HepG2 (cell line): ENCODE data around the gene ZC3H18. TPM values are rescaled to one million over a fixed set of nuclear protein-coding genes. Genes with fewer than 3 reads are reported as not detected.

ENCODE experiments used
- CHD2 ChIP-seq: IDR thresholded peaks from 2 replicates; pipeline ENCODE4 v1.6.1; 2011; ENCODE audit warnings: low read depth, low read length, improper control_type of control experiment
- FOXA3 ChIP-seq: IDR thresholded peaks from 2 replicates; pipeline ENCODE4 v1.6.1; 2016; ENCODE audit warnings: missing genetic modification reagents, missing compliant biosample characterization
- HOXA3 ChIP-seq: sonication (generic); formaldehyde crosslinking; IDR thresholded peaks from 2 replicates; pipeline ENCODE4 v1.5.0; 2020; ENCODE audit warnings: missing genetic modification reagents
- MEF2D ChIP-seq: sonication (generic); formaldehyde crosslinking; IDR thresholded peaks from 2 replicates; pipeline ENCODE4 v1.5.1; 2020; ENCODE audit warnings: mild to moderate bottlenecking, missing genetic modification reagents
- NCOA1 ChIP-seq: sonication (generic); formaldehyde crosslinking; IDR thresholded peaks from 2 replicates; pipeline ENCODE4 v1.9.0; 2021; ENCODE audit warnings: missing genetic modification reagents
- NR2C2 ChIP-seq: sonication (generic); formaldehyde crosslinking; IDR thresholded peaks from 2 replicates; pipeline ENCODE4 v1.4.0; 2020; ENCODE audit warnings: missing genetic modification reagents, mild to moderate bottlenecking, moderate library complexity, borderline replicate concordance
- SALL2 ChIP-seq: sonication (generic); formaldehyde crosslinking; IDR thresholded peaks from 2 replicates; pipeline ENCODE4 v1.8.1; 2023; ENCODE audit warnings: mild to moderate bottlenecking, missing genetic modification reagents, inconsistent platforms
- SAP130 ChIP-seq: IDR thresholded peaks from 2 replicates; pipeline ENCODE4 v1.6.1; 2016; ENCODE audit warnings: low read depth
- ZNF17 ChIP-seq: sonication (generic); formaldehyde crosslinking; IDR thresholded peaks from 2 replicates; pipeline ENCODE4 v1.5.0; 2020; ENCODE audit warnings: mild to moderate bottlenecking, missing genetic modification reagents
- ZNF20 ChIP-seq: sonication (generic); formaldehyde crosslinking; IDR thresholded peaks from 2 replicates; pipeline ENCODE4 v1.4.0; 2020; ENCODE audit warnings: mild to moderate bottlenecking, moderate library complexity, missing genetic modification reagents
- ZNF432 ChIP-seq: sonication (generic); formaldehyde crosslinking; IDR thresholded peaks from 2 replicates; pipeline ENCODE4 v1.5.0; 2020; ENCODE audit warnings: missing genetic modification reagents, mild to moderate bottlenecking, borderline replicate concordance
- ZNF562 ChIP-seq: sonication (generic); formaldehyde crosslinking; IDR thresholded peaks from 2 replicates; pipeline ENCODE4 v1.8.0; 2022; ENCODE audit warnings: missing genetic modification reagents, borderline replicate concordance
- polyA plus RNA-seq, 8 experiments: library from polyadenylated mRNA; depleted of rRNA in 3 of 8; stranded (reverse) in 7 of 8; unstranded in 1 of 8; fragments of >200 nt; fragmentation: Illumina TruSeq in 4 of 8; extraction: Trizol in 4 of 8; gene quantifications; 2 replicates each; pipeline versions ENCODE4 v1.2.1 to v1.2.3, GENCODE V29; 2011 to 2016; ENCODE audit warnings: low read depth in 4 of 8, missing spikeins in 1 of 8, mixed read lengths in 1 of 8; ENCODE audit not compliant: insufficient read depth in 1 of 8
- total RNA-seq, 5 experiments: library from RNA; depleted of rRNA; stranded (reverse); fragments of >200 nt; fragmentation: Illumina TruSeq; extraction: Trizol; gene quantifications; 2 replicates each; pipeline ENCODE4 v1.2.3, GENCODE V29; 2016; ENCODE audit warnings: low read depth in 1 of 5
- TF ChIP-seq, protein P1 (sequence below), 2 experiments: sonication (generic) in 1 of 2; formaldehyde crosslinking in 1 of 2; IDR thresholded peaks; 2 replicates each; pipeline versions ENCODE4 v1.6.1 to v1.9.0; 2014 to 2022; ENCODE audit warnings: antibody characterized with exemption in 1 of 2, borderline replicate concordance in 1 of 2, inconsistent platforms in 1 of 2, low read depth in 1 of 2, missing genetic modification reagents in 1 of 2
- TF ChIP-seq, protein P2 (sequence below): sonication (generic); formaldehyde crosslinking; IDR thresholded peaks from 2 replicates; pipeline ENCODE4 v1.4.0; 2020; ENCODE audit warnings: mild to moderate bottlenecking, missing genetic modification reagents
- TF ChIP-seq, protein P3 (sequence below): sonication (generic); formaldehyde crosslinking; IDR thresholded peaks from 2 replicates; pipeline ENCODE4 v1.4.0; 2020; ENCODE audit warnings: missing genetic modification reagents

ZC3H18 gene
- total and polyA plus RNA-seq, 2 of the 13 experiments (the other 11 are each of a cell fraction or from before 2014, with no cell fraction given): 11.2 to 27.4 TPM

DNA sequence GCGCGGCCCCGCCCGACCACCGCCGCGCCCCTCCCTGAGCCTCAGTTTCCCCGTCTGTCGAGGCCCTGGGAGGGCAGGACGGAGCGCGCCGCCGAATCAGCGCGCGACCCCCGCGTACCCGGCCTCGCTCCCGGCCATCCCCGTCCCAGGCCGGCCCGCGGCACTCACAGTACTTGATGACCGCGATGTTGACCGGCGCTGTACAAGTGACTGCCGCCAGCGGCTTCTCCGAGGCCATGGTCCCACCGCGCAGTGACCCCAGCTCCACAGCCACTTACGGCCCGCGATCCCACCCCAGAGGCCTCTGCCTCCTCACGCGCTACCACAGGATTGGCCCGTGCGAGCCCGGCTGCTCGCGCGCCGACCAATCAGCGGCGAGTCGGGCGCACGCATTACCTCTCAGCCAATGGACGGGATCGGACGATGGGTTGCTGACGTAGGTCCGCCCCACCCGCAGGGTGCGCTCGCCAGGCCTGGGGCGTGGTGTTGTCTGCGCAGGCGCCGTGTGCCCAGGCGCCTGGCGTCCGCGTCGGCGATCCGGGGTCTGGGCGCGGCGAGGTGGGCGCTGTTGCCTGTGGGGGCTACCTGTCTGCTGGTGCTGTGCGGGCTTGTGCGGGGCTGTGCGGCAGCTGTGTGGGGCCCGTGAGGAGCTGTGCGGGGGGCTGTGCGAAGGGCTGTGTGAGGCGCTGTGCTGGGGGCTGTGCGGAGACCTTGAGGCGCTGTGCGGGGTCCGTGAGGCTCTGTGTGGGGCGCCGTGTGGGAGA lies 92.8 kb downstream of the ZC3H18 start, which contains the start of gene MVD (continued):
- TF ChIP-seq, protein P1, sequence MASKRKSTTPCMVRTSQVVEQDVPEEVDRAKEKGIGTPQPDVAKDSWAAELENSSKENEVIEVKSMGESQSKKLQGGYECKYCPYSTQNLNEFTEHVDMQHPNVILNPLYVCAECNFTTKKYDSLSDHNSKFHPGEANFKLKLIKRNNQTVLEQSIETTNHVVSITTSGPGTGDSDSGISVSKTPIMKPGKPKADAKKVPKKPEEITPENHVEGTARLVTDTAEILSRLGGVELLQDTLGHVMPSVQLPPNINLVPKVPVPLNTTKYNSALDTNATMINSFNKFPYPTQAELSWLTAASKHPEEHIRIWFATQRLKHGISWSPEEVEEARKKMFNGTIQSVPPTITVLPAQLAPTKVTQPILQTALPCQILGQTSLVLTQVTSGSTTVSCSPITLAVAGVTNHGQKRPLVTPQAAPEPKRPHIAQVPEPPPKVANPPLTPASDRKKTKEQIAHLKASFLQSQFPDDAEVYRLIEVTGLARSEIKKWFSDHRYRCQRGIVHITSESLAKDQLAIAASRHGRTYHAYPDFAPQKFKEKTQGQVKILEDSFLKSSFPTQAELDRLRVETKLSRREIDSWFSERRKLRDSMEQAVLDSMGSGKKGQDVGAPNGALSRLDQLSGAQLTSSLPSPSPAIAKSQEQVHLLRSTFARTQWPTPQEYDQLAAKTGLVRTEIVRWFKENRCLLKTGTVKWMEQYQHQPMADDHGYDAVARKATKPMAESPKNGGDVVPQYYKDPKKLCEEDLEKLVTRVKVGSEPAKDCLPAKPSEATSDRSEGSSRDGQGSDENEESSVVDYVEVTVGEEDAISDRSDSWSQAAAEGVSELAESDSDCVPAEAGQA (IDR thresholded peaks at IDR 0.05; ENCODE audit: low read depth): peak; percentile 61; the same call in 1 of the 2 replicates
- TF ChIP-seq, protein P1 (CRISPR knock-in tag; IDR thresholded peaks at IDR 0.05; ENCODE audit: borderline replicate concordance): no peak
- TF ChIP-seq ZNF562: no peak
- TF ChIP-seq, protein P2, sequence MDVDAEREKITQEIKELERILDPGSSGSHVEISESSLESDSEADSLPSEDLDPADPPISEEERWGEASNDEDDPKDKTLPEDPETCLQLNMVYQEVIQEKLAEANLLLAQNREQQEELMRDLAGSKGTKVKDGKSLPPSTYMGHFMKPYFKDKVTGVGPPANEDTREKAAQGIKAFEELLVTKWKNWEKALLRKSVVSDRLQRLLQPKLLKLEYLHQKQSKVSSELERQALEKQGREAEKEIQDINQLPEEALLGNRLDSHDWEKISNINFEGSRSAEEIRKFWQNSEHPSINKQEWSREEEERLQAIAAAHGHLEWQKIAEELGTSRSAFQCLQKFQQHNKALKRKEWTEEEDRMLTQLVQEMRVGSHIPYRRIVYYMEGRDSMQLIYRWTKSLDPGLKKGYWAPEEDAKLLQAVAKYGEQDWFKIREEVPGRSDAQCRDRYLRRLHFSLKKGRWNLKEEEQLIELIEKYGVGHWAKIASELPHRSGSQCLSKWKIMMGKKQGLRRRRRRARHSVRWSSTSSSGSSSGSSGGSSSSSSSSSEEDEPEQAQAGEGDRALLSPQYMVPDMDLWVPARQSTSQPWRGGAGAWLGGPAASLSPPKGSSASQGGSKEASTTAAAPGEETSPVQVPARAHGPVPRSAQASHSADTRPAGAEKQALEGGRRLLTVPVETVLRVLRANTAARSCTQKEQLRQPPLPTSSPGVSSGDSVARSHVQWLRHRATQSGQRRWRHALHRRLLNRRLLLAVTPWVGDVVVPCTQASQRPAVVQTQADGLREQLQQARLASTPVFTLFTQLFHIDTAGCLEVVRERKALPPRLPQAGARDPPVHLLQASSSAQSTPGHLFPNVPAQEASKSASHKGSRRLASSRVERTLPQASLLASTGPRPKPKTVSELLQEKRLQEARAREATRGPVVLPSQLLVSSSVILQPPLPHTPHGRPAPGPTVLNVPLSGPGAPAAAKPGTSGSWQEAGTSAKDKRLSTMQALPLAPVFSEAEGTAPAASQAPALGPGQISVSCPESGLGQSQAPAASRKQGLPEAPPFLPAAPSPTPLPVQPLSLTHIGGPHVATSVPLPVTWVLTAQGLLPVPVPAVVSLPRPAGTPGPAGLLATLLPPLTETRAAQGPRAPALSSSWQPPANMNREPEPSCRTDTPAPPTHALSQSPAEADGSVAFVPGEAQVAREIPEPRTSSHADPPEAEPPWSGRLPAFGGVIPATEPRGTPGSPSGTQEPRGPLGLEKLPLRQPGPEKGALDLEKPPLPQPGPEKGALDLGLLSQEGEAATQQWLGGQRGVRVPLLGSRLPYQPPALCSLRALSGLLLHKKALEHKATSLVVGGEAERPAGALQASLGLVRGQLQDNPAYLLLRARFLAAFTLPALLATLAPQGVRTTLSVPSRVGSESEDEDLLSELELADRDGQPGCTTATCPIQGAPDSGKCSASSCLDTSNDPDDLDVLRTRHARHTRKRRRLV (CRISPR knock-in tag): peak; percentile 78; the same call in 1 of the 2 replicates
- peak; percentile 99 for TF ChIP-seq SAP130 (CRISPR knock-in tag)
- TF ChIP-seq, protein P3, sequence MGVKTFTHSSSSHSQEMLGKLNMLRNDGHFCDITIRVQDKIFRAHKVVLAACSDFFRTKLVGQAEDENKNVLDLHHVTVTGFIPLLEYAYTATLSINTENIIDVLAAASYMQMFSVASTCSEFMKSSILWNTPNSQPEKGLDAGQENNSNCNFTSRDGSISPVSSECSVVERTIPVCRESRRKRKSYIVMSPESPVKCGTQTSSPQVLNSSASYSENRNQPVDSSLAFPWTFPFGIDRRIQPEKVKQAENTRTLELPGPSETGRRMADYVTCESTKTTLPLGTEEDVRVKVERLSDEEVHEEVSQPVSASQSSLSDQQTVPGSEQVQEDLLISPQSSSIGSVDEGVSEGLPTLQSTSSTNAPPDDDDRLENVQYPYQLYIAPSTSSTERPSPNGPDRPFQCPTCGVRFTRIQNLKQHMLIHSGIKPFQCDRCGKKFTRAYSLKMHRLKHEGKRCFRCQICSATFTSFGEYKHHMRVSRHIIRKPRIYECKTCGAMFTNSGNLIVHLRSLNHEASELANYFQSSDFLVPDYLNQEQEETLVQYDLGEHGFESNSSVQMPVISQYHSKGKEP (CRISPR knock-in tag): 0 out of 2 replicates have a peak, but pooled peaks have one; percentile 80
- TF ChIP-seq SALL2 (CRISPR knock-in tag): peak; percentile 91
- TF ChIP-seq ZNF17 (CRISPR knock-in tag): no peak
- TF ChIP-seq MEF2D: 0 out of 2 replicates have a peak, but pooled peaks have one; percentile 40
- TF ChIP-seq HOXA3 (CRISPR knock-in tag): peak; percentile 86
- peak; percentile 98 for TF ChIP-seq NR2C2
- TF ChIP-seq ZNF20 (CRISPR knock-in tag): no peak
- no peak for TF ChIP-seq ZNF432 (CRISPR knock-in tag)
- TF ChIP-seq FOXA3 (CRISPR knock-in tag): peak; percentile 56
- peak; percentile 86 for TF ChIP-seq NCOA1 (CRISPR knock-in tag)
- peak; percentile 48; the same call in 1 of the 2 replicates for TF ChIP-seq CHD2
